HG03439 (cell line): ENCODE data around the gene LMO7.

ENCODE experiments used
- ATAC-seq: cut with Tn5 transposase; IDR thresholded peaks from one replicate; pipeline ENCODE4 v1.9.1; 2021; ENCODE audit warnings: mild to moderate bottlenecking, moderate library complexity; ENCODE audit not compliant: unreplicated experiment

LMO7 gene

GRCh38 chr13:75831389-75831788, 195.3 kb downstream of the LMO7 start:
- no peak for ATAC-seq

DNA sequence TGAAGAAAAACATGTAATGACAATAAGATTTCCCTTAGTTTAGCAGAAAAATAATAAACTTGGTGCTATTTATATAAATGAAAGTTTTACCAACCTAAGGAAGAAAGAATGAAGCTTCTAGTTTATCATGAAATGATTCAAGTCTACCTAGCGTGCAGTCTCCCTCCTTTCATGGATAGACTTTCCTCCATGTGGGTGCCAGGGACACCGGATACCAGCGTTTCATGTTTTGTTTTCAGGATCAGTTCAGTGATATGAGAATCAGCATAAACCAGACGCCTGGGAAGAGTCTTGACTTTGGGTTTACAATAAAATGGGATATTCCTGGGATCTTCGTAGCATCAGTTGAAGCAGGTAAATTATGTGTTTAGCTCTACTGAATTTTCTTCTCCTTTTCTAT, 196.7 kb downstream of the LMO7 start:
- ATAC-seq, result no peak

GRCh38 chr13:75836441-75836840, 200.3 kb downstream of the LMO7 start:
- ATAC-seq, result no peak

DNA sequence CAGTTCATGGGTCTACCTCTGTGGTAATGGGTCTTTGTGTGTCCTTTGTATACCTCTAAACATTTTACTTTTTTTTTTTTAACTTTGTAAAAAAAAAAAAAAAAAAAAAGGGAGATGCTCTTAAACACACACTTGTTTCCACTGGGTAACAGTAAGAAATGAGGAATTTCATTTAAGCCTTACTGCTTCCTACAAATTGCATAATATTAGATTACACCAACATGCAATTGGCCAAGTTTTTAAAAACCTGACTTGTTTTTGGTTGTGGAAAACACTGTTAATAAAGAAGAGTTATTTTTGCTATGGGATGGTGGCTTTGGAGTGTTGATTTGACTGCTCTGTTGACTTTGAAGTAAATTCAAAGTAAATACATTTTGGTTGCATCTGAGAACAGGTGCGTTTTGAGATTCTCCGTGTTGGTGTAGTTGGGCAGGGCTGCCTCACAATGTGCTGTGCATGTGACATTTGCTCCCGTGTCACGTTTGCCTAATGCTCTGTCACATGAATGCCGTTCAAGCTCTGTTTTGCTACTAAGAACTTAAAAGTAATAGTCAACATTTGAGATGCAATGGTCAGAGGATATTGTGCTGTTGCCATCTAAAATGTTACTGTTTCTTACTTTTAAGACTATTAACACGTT, 202.4 kb downstream of the LMO7 start:
- ATAC-seq, result no peak

GRCh38 chr13:75839406-75839805, 203.3 kb downstream of the LMO7 start:
- no peak for ATAC-seq

- ATAC-seq, result no peak
Observed at GRCh38 chr13:75841905-75842304, 205.8 kb downstream of the LMO7 start.

DNA sequence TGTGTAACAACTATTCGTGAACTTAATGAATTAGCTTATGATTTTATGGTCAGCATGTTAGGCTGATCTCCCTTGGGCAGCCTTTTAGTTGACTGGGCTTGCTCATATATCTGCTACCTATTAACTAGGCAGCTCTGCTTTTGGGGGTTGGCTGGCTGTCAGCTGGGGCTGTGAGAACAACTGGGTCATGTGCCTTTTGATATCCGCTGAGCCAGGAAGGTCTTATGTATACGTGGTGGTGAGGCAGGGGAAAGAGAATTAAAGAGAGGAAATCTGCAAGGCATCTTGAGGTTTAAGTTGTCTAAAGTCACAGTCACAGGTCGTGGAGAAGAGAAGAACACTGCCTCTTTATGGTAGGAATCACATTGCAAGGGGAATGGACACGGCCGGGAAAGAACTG, 206.9 kb downstream of the LMO7 start:
- no peak for ATAC-seq

- no peak for ATAC-seq
Observed at GRCh38 chr13:75843991-75844390, 207.9 kb downstream of the LMO7 start.

GRCh38 chr13:75847588-75847987, 211.5 kb downstream of the LMO7 start:
- ATAC-seq, result no peak

DNA sequence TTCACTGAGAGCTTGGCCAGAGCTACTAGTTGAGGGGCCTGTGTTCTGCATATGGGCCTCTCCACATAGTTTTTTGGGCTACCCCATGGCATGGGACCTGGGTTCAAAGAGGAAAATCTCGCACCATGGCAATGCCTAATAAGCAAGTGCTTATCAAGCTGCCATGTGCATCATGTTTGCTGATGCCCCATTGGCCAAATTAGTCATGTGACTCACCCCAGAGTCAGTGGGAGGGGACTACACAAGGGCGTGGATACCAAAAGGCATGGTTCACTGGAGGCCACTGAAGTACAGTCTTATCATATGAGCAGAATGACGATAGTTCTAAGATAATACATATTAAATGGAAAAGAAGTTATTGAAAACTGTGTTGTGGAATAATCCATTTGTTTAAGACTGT, 214.8 kb downstream of the LMO7 start:
- no peak for ATAC-seq

DNA sequence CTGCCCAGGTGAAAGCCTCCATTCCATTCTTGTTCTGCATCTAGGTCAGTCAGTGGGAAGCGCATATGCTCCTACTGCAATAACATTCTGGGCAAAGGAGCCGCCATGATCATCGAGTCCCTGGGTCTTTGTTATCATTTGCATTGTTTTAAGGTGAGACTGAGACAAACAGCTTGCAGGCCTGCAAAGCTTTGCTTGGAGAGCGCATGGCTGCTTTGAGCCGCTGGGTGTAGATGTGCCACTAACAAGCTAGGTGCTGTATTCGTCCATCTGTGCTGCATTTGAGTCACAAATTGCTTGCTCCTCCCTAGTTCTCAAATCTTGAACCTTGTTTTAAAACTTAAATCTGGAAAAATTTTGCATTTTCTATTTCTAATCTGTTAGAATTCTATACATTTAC, 219.1 kb downstream of the LMO7 start:
- ATAC-seq, result no peak

- ATAC-seq, result no peak
Observed at GRCh38 chr13:75855847-75856246, 219.7 kb downstream of the LMO7 start.

- ATAC-seq, result no peak
Observed at GRCh38 chr13:75857291-75857690, 221.2 kb downstream of the LMO7 start.

- ATAC-seq, result no peak
Observed at GRCh38 chr13:75860935-75861334, 224.8 kb downstream of the LMO7 start.

DNA sequence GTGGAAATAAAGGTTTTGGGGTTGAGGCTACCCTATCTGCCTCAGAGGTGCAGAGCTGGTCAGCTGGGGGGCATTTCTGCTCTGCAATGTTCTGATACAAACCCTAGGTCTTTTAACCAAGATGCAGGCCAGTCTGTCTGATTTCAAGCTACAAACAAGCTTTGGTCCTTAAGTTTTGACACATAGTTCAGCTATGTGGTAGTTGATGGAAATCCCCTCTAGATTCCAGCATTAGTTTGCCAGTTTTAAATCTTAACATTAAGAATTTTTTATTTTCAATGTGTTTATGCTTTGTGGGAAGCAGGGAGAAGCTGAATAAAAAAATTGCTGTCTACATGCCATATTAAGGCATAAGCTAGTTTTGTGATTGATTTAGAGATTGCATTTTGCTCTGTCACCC, 225.7 kb downstream of the LMO7 start:
- ATAC-seq, result no peak

- no peak for ATAC-seq
Observed at GRCh38 chr13:75864718-75865117, 228.6 kb downstream of the LMO7 start.

GRCh38 chr13:75867379-75868117, 231.4 kb downstream of the LMO7 start:
- ATAC-seq, result no peak

GRCh38 chr13:75869981-75870380, 233.9 kb downstream of the LMO7 start:
- no peak for ATAC-seq

GRCh38 chr13:75870397-75870903, 234.3 kb downstream of the LMO7 start:
- no peak for ATAC-seq

GRCh38 chr13:75871059-75871458, 234.9 kb downstream of the LMO7 start:
- ATAC-seq, result no peak

DNA sequence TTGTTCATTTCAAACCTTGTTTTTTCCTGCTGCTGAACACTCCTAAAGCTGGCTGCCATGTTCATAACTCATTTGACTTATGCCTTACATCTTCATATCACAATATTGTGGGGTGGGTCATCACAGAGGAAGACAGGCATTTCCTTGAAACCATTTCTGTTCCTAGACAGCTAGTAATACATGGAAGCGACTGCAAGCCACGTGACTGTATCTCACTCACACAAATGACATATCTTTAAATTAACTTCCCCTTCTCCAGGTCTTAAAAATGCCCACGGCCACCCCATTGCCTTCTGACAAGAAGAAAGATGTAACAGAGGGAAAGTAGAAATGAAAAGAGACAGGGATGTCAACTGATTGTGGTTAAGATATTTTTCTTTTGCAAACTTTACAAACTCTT, 236.8 kb downstream of the LMO7 start:
- no peak for ATAC-seq

DNA sequence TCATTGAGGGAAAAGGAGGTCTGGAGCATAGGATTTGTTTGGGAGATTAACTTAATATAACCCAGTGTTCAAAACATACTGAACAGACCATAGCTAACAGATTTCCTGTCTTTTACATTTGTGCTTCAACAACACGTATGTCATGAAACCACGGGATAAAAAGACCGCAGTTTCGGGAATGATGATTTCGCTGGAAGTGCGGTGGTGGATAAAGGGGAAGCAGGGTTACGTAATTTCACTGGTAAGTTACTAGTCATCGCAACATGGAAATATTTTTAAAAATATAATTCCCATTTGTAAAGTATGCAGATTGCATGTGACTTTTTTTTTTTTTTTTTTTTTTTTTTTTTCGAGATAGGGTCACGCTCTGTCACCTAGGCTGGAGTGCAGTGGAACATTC, 237.4 kb downstream of the LMO7 start:
- ATAC-seq, result no peak

- ATAC-seq, result no peak
Observed at GRCh38 chr13:75875450-75875849, 239.3 kb downstream of the LMO7 start.
